Spleen (tissue), 11 donors: Measurements from ENCODE around the gene S100A7. TPM values are rescaled to one million over a fixed set of nuclear protein-coding genes. Genes with fewer than 3 reads are reported as not detected.
A peak's percentile ranks its signal among the peaks of the same experiment; 100 is the strongest.
"Not testable (repeated sequence)": the region's sequence is repeated elsewhere in the genome, so short reads cannot be mapped to it uniquely, and the experiment has no call there.

ENCODE experiments used
- DNase-seq: peaks from one replicate; pipeline ENCODE4 v3.0.0-alpha.2; 2020
- H3K27ac ChIP-seq, 8 donors: fragments of 200-600 bp; sonication (generic) in 7 of 8; 1 replicate in 4 of 8; 2 replicates in 4 of 8; pipeline versions ENCODE4 v1.5.0 to v1.8.0; 2016 to 2021; ENCODE audit warnings: inconsistent platforms in 4 of 8, mild to moderate bottlenecking in 4 of 8, moderate library complexity in 1 of 8
- H3K27me3 ChIP-seq, 7 donors: fragments of 200-600 bp; sonication (generic) in 6 of 7; replicated peaks in 1 of 7; 1 replicate in 4 of 7; 2 replicates in 3 of 7; pipeline versions ENCODE4 v1.5.0 to v1.8.0; 2016 to 2021; ENCODE audit warnings: inconsistent platforms in 3 of 7, mild to moderate bottlenecking in 1 of 7
- H3K36me3 ChIP-seq, 6 donors: fragments of 200-600 bp; sonication (generic) in 5 of 6; 1 replicate in 4 of 6; 2 replicates in 2 of 6; pipeline versions ENCODE4 v1.5.0 to v1.8.0; 2016 to 2021; ENCODE audit warnings: inconsistent platforms in 2 of 6
- H3K4me1 ChIP-seq, 6 donors: fragments of 200-600 bp; sonication (generic) in 5 of 6; 1 replicate in 3 of 6; 2 replicates in 3 of 6; pipeline versions ENCODE4 v1.5.0 to v1.8.0; 2016 to 2021; ENCODE audit warnings: inconsistent platforms in 3 of 6
- H3K4me3 ChIP-seq, 8 donors: fragments of 200-600 bp; sonication (generic) in 7 of 8; 1 replicate in 4 of 8; 2 replicates in 4 of 8; pipeline versions ENCODE4 v1.5.0 to v1.8.0; 2016 to 2021; ENCODE audit warnings: inconsistent platforms in 4 of 8, mild to moderate bottlenecking in 4 of 8, moderate library complexity in 2 of 8
- H3K9me3 ChIP-seq, 8 donors: fragments of 200-600 bp; sonication (generic) in 7 of 8; 1 replicate in 4 of 8; 2 replicates in 4 of 8; pipeline versions ENCODE4 v1.5.0 to v1.8.0; 2016 to 2021; ENCODE audit warnings: inconsistent platforms in 4 of 8
- POLR2A ChIP-seq, 3 donors: fragments of 450-650 bp; IDR thresholded peaks; one replicate each; pipeline ENCODE4 v1.5.1; 2017; ENCODE audit warnings: antibody characterized with exemption in 3 of 3, mild to moderate bottlenecking in 1 of 3
- POLR2AphosphoS5 ChIP-seq, 3 donors: sonication (generic); formaldehyde crosslinking; IDR thresholded peaks; one replicate each; pipeline ENCODE4 v1.5.1; 2017; ENCODE audit warnings: antibody characterized with exemption in 3 of 3
- WGBS, 5 donors: extraction: QIAGEN DNeasy Blood & Tissue Kit in 3 of 5; methylation state at CpG; one replicate each; pipeline versions ENCODE4 v1.1.5 to v1.1.7; 2013 to 2018; 5-methylcytosine and 5-hydroxymethylcytosine counted together
- intact Hi-C: fragments of 100-400 bp; cut with DNase I; formaldehyde crosslinking; loops from one replicate; pipeline ENCODE4 v1.15.0; 2023; ENCODE audit warnings: low total_unique reads
- polyA plus RNA-seq, 3 donors: library from polyadenylated mRNA; stranded (reverse); fragments of 200-250 nt; gene quantifications; one replicate each; pipeline ENCODE4 v1.2.1, GENCODE V29; 2013
- total RNA-seq, 7 donors: library from RNA; depleted of rRNA in 3 of 7; stranded (reverse); fragments of >200 nt in 3 of 7; fragmentation: NEBNext Ultra II Directional in 4 of 7; extraction: Animal tissue kit (Norgen Biotek cat#: 25700) in 4 of 7; gene quantifications; one replicate each; pipeline versions ENCODE4 v1.1.0 to v1.2.1, GENCODE V29; 2016 to 2021
- TF ChIP-seq, protein P1 (sequence below), 11 experiments: fragments of 200-600 bp in 7 of 11; fragments of 450-650 bp in 4 of 11; sonication (generic) in 4 of 11; IDR thresholded peaks in 8 of 11; conservative IDR thresholded peaks in 3 of 11; 1 replicate in 7 of 11; 2 replicates in 4 of 11; pipeline versions ENCODE4 v1.4.0 to v1.8.0; 2016 to 2021; ENCODE audit warnings: antibody characterized with exemption in 11 of 11, inconsistent platforms in 4 of 11, mild to moderate bottlenecking in 1 of 11
- donor health status: healthy with polysubstance abuse.
- donor health status: DM: no; HTN: no; CAD: no; lungs with moderate emphysema.
- donor health status: DM: no; HTN: no; CAD: no.
- donor health status: Bipolar disorder and iron deficiency.
- donor health status: healthy.
- donor health status: DM: no; HTN: no; CAD: no.
- donor health status: DM: yes; HTN: yes; CAD: no.

S100A7 gene
- total and polyA plus RNA-seq, 10 donors: not detected

DNA sequence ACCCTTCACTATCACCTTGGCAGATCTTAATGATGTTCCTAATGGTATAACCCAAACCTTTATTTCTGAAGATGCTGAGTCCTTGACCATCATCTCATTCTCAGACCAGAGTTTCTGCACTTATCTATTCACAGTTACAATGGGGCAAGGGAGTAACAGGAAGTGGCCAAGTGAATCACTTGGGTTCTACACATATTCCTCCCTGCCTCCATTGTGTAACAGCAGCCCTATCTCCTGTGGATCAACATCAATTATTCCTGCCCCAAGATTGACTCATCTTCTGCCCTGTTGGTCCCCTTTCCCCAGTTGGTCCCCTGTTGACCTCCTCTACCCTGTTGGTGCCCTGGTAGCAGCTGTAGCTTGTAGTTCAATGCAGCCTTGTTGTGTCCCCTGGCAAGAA is 10.3 kb upstream of the S100A7 start:
- H3K4me3 ChIP-seq: no peak overlapping the region
- intact Hi-C loops: no loop called here
- TF ChIP-seq, protein P1, sequence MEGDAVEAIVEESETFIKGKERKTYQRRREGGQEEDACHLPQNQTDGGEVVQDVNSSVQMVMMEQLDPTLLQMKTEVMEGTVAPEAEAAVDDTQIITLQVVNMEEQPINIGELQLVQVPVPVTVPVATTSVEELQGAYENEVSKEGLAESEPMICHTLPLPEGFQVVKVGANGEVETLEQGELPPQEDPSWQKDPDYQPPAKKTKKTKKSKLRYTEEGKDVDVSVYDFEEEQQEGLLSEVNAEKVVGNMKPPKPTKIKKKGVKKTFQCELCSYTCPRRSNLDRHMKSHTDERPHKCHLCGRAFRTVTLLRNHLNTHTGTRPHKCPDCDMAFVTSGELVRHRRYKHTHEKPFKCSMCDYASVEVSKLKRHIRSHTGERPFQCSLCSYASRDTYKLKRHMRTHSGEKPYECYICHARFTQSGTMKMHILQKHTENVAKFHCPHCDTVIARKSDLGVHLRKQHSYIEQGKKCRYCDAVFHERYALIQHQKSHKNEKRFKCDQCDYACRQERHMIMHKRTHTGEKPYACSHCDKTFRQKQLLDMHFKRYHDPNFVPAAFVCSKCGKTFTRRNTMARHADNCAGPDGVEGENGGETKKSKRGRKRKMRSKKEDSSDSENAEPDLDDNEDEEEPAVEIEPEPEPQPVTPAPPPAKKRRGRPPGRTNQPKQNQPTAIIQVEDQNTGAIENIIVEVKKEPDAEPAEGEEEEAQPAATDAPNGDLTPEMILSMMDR (IDR thresholded peaks at IDR 0.05 in 8 of 11, conservative IDR thresholded peaks at IDR 0.05 in 3 of 11): no peak
- no peak for TF ChIP-seq POLR2AphosphoS5 (IDR thresholded peaks at IDR 0.05)
- no peak for TF ChIP-seq POLR2A (IDR thresholded peaks at IDR 0.05)
- H3K4me1 ChIP-seq: peaks cover 0 to 6% (median 4%) of the 10 kb centered on the region in 6 donors
- H3K27ac ChIP-seq: no peak overlapping the region
- H3K36me3 ChIP-seq: no peaks in the 10 kb centered on the region
- no peak for DNase-seq
- H3K9me3 ChIP-seq: peaks cover 0 to 37% (median 27%) of the 10 kb centered on the region in 8 donors
- H3K27me3 ChIP-seq: peaks cover 0 to 34% (median 0%) of the 10 kb centered on the region in 7 donors

DNA sequence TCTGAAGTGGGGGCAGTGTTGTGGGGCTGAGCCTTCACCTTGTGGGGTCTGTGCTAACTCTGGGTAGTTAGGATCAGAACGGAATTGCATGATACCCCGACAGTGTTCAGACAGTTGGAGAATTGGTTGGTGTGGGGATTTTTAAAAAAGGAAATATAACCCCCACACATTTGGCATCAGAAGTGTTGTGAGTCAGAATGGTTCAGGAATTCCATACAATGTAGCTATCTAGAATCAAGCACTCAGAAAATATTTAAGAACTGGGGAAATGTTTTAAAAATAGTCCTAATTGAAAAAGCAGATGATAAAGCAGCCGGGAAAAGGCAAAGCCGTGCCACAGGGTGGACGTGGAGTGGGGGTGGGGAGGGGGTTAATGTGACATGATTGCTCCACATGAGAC is 6.5 kb upstream of the S100A7 start:
- DNase-seq: no peak
- Histone ChIP-seq H3K9me3 (peaks cover 0 to 15% (median 11%) of the 10 kb centered on the region in 8 donors), H3K27me3 (peaks cover 0 to 53% (median 0%) of the 10 kb centered on the region in 7 donors), H3K4me3 (no peak overlapping the region), H3K27ac (no peak overlapping the region), H3K36me3 (no peaks in the 10 kb centered on the region), H3K4me1 (peaks cover 0 to 9% (median 6%) of the 10 kb centered on the region in 6 donors)
- intact Hi-C loops: no loop called here
- WGBS, 5 donors: 59 to 70% (median 69%) methylated on average over 5 of the region's 5 CpGs
- TF ChIP-seq POLR2AphosphoS5 (IDR thresholded peaks at IDR 0.05) (no peak), POLR2A (IDR thresholded peaks at IDR 0.05) (no peak)
- TF ChIP-seq, protein P1 (IDR thresholded peaks at IDR 0.05 in 8 of 11, conservative IDR thresholded peaks at IDR 0.05 in 3 of 11): no peak

DNA sequence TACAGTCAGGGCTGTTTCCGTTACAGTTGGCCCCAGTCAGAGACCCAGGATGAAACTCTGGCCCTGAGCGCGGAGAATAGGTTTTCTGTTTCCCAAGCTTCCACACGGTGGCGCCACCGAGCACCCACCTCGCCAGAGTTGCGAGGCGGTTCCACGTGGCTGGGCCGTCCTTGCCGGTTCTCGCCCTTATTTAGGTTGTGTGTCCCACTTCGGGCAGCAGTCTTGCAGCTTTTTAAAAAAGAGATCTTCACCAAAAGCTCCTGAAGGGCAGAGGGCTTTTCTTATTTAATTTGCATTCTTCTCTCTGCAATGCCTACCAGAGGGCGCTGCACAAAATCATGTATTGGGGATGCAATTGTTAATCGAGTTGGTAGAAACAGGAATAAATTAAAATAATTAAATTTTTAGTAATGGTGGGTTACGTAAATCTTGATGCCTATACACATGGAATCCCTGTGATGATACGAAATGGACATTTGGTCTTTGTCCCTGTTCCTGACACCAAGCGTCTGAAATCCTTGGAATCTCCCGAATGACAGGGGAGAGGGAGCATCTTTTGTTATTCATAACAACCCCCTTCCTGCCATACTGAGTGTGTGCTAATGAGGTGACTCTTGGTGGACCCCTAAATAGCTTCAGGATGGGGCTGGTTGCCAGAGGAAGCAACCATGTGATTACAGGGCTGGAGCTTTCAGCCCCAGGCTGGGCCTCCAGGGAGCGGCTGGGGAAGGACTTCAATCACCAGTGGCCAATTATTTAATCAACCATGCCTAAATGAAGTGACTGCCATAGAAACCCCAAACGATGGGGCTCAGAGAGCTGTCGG is 5.6 kb upstream of the S100A7 start:
- Histone ChIP-seq H3K27ac (no peak overlapping the region), H3K36me3 (no peaks in the 10 kb centered on the region), H3K4me1 (peaks cover 0 to 9% (median 6%) of the 10 kb centered on the region in 6 donors), H3K4me3 (no peak overlapping the region), H3K9me3 (peaks cover 0 to 6% (median 3%) of the 10 kb centered on the region in 8 donors), H3K27me3 (peaks cover 0 to 53% (median 0%) of the 10 kb centered on the region in 7 donors)
- TF ChIP-seq POLR2AphosphoS5 (IDR thresholded peaks at IDR 0.05): no peak
- TF ChIP-seq, protein P1 (IDR thresholded peaks at IDR 0.05 in 8 of 11, conservative IDR thresholded peaks at IDR 0.05 in 3 of 11): peak; percentile 12 to 85 (median 69)
- intact Hi-C loops: no loop called here
- peak; percentile 88 for DNase-seq
- WGBS, 5 donors: 23 to 25% (median 24%) methylated on average over 23 of the region's 23 CpGs

DNA sequence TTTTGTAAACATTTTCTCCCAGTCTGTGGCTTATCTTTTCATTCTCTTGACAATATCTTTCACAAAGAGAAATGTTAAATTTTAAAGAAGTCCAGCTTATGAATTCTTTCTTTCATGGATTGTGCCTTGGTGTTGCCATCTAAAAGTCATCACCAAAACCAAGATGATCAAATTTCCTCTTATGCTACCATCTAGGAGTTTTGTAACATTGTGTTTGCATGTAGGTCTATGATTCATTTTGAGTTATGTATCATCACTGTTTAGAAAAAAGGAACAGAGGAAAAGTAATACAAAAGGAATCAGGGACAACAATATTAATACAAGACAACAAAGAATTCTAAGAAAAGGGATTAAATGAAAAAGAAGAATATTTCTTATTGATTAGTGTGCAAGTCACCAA is 2.3 kb upstream of the S100A7 start:
- H3K4me1 ChIP-seq, DNase-seq, H3K27ac ChIP-seq, H3K9me3 ChIP-seq, intact Hi-C loops, H3K36me3 ChIP-seq, H3K4me3 ChIP-seq: not testable (repeated sequence)
- H3K27me3 ChIP-seq: peaks cover 0 to 56% (median 0%) of the 10 kb centered on the region in 7 donors
